ENCODE measurements around the gene CLCNKA.
"Not testable (repeated sequence)": the region's sequence is repeated elsewhere in the genome, so short reads cannot be mapped to it uniquely, and the experiment has no call there.

The CLCNKA gene

DNA sequence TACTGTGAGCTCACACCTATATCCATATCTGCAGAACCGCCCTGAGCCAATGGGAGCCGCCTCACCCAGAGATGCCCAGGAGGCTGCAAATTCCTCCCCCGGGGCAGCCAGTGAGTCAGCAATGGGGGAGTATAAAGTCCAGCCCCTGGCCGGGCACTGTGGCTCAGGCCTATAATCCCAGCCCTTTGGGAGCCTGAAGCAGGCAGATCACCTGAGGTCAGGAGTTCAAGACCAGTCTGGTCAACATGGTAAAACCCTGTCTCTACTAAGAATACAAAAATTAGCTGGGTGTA, 16.7 kb downstream of the CLCNKA start:
- TF ChIP-seq, protein P1, sequence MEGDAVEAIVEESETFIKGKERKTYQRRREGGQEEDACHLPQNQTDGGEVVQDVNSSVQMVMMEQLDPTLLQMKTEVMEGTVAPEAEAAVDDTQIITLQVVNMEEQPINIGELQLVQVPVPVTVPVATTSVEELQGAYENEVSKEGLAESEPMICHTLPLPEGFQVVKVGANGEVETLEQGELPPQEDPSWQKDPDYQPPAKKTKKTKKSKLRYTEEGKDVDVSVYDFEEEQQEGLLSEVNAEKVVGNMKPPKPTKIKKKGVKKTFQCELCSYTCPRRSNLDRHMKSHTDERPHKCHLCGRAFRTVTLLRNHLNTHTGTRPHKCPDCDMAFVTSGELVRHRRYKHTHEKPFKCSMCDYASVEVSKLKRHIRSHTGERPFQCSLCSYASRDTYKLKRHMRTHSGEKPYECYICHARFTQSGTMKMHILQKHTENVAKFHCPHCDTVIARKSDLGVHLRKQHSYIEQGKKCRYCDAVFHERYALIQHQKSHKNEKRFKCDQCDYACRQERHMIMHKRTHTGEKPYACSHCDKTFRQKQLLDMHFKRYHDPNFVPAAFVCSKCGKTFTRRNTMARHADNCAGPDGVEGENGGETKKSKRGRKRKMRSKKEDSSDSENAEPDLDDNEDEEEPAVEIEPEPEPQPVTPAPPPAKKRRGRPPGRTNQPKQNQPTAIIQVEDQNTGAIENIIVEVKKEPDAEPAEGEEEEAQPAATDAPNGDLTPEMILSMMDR (IDR thresholded peaks at IDR 0.05; ENCODE audit: low read depth, low read length, missing control alignments) = no peak
- no peak for DNase-seq (ENCODE audit: low read depth)
- no peak overlapping the region for H3K4me3 ChIP-seq (ENCODE audit: low read depth, low read length)

DNA sequence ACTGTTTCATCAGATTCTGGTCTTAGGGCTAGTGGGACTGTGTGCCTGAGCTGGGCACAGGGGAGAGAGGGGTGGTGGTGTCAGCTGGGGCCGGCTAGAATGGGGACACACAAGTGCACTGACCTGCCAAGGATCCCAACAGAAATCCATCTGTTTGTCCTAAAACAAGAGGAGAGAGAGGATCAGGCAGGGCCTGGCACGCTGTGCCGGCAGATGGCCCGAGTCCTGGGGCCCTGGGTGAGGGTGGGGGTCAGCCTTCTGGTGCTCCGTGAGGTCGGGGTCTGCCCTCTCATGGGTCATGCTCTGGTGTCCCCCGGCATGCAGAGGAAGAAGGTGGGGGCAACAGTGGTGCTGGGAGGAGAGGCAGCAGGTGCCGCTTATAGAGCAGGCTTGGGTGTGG, 18.0 kb downstream of the CLCNKA start:
- not testable (repeated sequence) for H3K4me3 ChIP-seq (ENCODE audit: low read depth, low read length)

DNA sequence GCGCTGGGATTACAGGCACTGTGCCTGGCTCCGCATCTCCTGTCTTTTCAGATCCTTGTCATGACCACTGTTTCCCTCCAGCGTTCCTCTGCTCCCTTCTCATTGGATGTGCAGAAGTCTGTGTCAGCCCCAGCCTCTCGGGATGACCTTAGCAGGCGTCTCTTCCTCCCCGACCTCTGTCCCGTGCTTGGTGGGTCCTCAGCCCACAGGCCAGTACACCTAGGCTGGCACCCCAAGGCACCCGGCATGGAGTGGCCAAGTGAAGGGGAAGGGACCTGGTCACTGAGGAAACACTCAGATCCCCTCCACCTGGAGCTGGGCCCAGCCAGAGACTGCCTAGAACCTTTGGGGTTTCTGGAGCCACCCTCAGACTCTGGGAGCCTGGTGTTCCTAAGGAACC, 19.4 kb downstream of the CLCNKA start:
- DNase-seq (ENCODE audit: low read depth) = no peak
- H3K4me3 ChIP-seq (ENCODE audit: low read depth, low read length) = no peak overlapping the region
- TF ChIP-seq, protein P1 (IDR thresholded peaks at IDR 0.05; ENCODE audit: low read depth, low read length, missing control alignments) = no peak

More for the DNA sequence above, 18.0 kb downstream of the CLCNKA start:
- not testable (repeated sequence) for DNase-seq (ENCODE audit: low read depth)

DNA sequence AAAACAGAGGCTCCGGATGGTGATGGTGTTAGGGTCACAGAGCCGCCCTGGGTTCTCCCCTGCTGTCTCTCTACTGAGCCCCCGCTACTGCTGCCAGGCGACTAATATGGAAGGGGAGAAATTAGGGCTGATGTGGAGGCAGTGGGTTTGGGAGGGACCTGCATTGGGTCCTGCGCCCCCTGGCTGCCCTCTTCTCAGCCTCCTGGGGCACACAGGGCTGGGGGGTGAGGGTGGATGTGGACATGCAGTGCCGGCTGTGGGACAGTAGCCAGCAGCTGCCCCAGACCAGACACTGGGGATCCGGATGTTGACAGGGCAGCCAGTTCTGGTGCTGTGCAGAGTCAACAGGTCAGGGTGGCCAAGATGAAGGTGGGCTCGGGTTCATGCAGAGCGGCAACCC, 20.3 kb downstream of the CLCNKA start:
- no peak for DNase-seq (ENCODE audit: low read depth)
- TF ChIP-seq, protein P1 (IDR thresholded peaks at IDR 0.05; ENCODE audit: low read depth, low read length, missing control alignments) = no peak
- H3K4me3 ChIP-seq (ENCODE audit: low read depth, low read length) = no peak overlapping the region

DNA sequence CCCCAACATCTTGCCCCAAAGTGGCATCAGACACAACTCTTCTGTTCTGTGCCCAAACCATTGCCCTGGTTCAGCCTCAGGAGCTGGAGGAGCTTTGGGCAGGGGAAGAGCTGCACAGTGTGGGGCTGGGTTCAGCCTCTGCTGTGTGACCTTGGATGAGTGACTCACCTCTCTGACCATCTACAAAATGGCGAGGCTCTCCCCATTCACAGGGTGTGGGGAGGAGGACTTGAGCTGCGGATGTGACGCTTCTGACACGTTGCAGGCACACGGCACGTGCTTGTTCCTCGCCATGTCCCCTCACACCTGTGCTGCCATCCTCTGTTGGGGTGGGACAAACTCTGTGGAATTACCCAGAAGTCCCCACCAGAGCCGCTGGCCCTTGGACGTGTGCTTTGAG, 20.8 kb downstream of the CLCNKA start:
- not testable (repeated sequence) for H3K4me3 ChIP-seq (ENCODE audit: low read depth, low read length); DNase-seq (ENCODE audit: low read depth)

DNA sequence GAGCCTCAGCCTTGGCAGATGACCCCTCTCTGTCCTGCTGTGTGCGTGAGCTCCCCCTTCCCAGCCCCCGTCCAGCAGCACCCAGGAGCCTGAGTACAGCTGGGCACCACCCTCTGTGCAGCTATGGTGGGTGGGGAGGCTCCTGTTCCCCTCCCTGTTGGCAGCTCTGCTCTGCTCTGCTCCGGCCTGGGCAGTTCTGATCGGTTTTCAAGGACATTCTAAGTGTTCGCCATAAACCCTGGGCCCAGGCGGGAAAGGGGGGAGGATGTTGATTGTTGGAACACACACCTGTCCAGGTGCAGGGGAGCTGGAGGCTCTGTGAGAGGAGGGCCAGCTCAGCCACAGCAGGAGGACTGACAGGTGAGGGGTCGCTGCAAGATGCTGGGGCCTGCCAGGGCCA, 21.7 kb downstream of the CLCNKA start, which contains the start of gene CLCNKB:
CLCNKB (plus strand) TSS at position 262 of the 400 bp plus-strand sequence. CDS start 711 bp downstream, outside the sequence.
- TF ChIP-seq, protein P1 (IDR thresholded peaks at IDR 0.05; ENCODE audit: low read depth, low read length, missing control alignments) = no peak
- DNase-seq (ENCODE audit: low read depth) = no peak
- H3K4me3 ChIP-seq (ENCODE audit: low read depth, low read length) = no peak within 1 kb of the TSS

DNA sequence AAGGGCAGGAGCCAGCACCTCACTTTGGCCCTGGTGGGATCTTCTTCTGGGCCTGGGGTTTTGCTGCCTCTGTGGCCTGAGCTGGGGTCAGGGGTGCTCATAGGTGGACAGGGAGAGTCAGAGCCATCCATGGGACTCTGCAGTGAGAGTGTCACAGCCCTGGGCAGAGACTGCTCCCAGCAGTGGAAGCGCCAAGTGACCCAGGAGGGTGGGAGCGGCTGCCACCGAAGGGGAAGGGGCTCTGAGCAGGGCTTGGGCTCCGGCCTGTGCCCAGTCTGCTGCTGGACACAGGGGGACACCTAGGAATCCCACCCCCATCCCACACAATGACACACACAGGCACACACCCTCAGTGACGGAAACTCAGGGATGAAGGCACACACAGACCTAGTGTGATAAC, 22.1 kb downstream of the CLCNKA start:
- H3K4me3 ChIP-seq (ENCODE audit: low read depth, low read length) = no peak overlapping the region
- TF ChIP-seq, protein P1 (IDR thresholded peaks at IDR 0.05; ENCODE audit: low read depth, low read length, missing control alignments) = no peak
- DNase-seq (ENCODE audit: low read depth) = no peak

DNA sequence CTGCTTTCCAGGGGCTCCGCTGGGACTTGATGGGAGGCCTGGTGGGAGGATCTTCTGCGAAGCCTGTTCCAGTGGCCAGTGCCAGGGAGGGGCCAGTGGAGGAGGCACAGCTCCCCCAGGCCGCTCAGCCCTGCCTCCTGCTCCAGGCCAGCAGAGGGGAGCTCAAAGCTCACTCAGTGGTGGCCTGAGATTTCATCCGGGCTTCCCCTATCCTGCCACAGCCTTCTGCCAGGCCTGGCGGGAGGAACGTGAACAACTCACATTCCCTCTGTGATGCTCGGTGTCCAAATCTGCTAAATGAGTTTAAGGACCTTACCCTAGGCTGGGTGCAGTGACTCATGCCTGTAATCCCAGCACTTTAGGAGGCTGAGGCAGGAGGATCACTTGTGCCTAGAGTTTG, 25.0 kb downstream of the CLCNKA start:
- no peak for DNase-seq (ENCODE audit: low read depth)
- no peak overlapping the region for H3K4me3 ChIP-seq (ENCODE audit: low read depth, low read length)
- TF ChIP-seq, protein P1 (IDR thresholded peaks at IDR 0.05; ENCODE audit: low read depth, low read length, missing control alignments) = no peak

Data from GM12864 (cell line).